SK-N-SH treated with all-trans-retinoic acid at 6 μM for 48 hours (cell line): ENCODE measurements around the gene RPS4Y1.

Source experiments
- ATAC-seq: fragments of 200-7000 bp; cut with Tn5 transposase; 3 replicates; pipeline ENCODE4 v1.9.1; 2020; ENCODE audit warnings: mild to moderate bottlenecking, moderate library complexity
- GLIS3 ChIP-seq: fragments of 250-450 bp; sonication (Bioruptor Pico); IDR thresholded peaks from 2 replicates; pipeline ENCODE4 v1.5.0; 2020; ENCODE audit warnings: mild to moderate bottlenecking, moderate library complexity
- ISL1 ChIP-seq: fragments of 250-450 bp; sonication (Bioruptor Pico); IDR thresholded peaks from 2 replicates; pipeline ENCODE4 v2.1.2; 2022; ENCODE audit warnings: mild to moderate bottlenecking, moderate library complexity
- OSR1 ChIP-seq: fragments of 250-450 bp; sonication (Bioruptor Pico); IDR thresholded peaks from 2 replicates; pipeline ENCODE4 v1.8.0; 2022; ENCODE audit warnings: moderate library complexity, mild to moderate bottlenecking, inconsistent platforms
- PATZ1 ChIP-seq: fragments of 250-450 bp; sonication (Bioruptor Pico); IDR thresholded peaks from 2 replicates; pipeline ENCODE4 v1.8.0; 2020; ENCODE audit warnings: mild to moderate bottlenecking, moderate library complexity, borderline replicate concordance
- PPARA ChIP-seq: fragments of 250-450 bp; sonication (Bioruptor Pico); IDR thresholded peaks from 2 replicates; pipeline ENCODE4 v1.5.0; 2020; ENCODE audit warnings: mild to moderate bottlenecking, borderline replicate concordance
- RARB ChIP-seq: fragments of 250-450 bp; sonication (Bioruptor Pico); IDR thresholded peaks from 2 replicates; pipeline ENCODE4 v1.8.0; 2021; ENCODE audit warnings: mild to moderate bottlenecking, moderate library complexity
- SNAI2 ChIP-seq: fragments of 250-450 bp; sonication (Bioruptor Pico); IDR thresholded peaks from 2 replicates; pipeline ENCODE4 v1.5.0; 2020; ENCODE audit warnings: mild to moderate bottlenecking, moderate library complexity
- TCF4 ChIP-seq: fragments of 250-450 bp; sonication (Bioruptor Pico); IDR thresholded peaks from 2 replicates; pipeline ENCODE4 v1.8.0; 2021; ENCODE audit warnings: mild to moderate bottlenecking, moderate library complexity, borderline replicate concordance
- ZC3H10 ChIP-seq: fragments of 250-450 bp; sonication (Bioruptor Pico); IDR thresholded peaks from 2 replicates; pipeline ENCODE4 v1.5.1; 2021; ENCODE audit warnings: mild to moderate bottlenecking, moderate library complexity
- ZFP3 ChIP-seq: fragments of 250-450 bp; sonication (Bioruptor Pico); IDR thresholded peaks from 2 replicates; pipeline ENCODE4 v1.5.0; 2020; ENCODE audit warnings: mild to moderate bottlenecking, moderate library complexity
- ZNF565 ChIP-seq: fragments of 450-650 bp; formaldehyde crosslinking; conservative IDR thresholded peaks from 2 replicates; pipeline ENCODE4 v1.5.0; 2020; ENCODE audit warnings: low read depth, mild to moderate bottlenecking, moderate library complexity
- ZNF8 ChIP-seq: fragments of 450-650 bp; formaldehyde crosslinking; IDR thresholded peaks from 2 replicates; pipeline ENCODE4 v1.5.0; 2020; ENCODE audit warnings: mild to moderate bottlenecking, moderate library complexity
- TF ChIP-seq, protein P1 (sequence below): fragments of 250-450 bp; sonication (Bioruptor Pico); IDR thresholded peaks from 2 replicates; pipeline ENCODE4 v1.8.0; 2021; ENCODE audit warnings: low read depth, mild to moderate bottlenecking, moderate library complexity, borderline replicate concordance
- TF ChIP-seq, protein P2 (sequence below): fragments of 250-450 bp; sonication (Bioruptor Pico); IDR thresholded peaks from 2 replicates; pipeline ENCODE4 v1.5.1; 2020; ENCODE audit warnings: low read depth, mild to moderate bottlenecking, moderate library complexity
- TF ChIP-seq, protein P3 (sequence below): fragments of 250-450 bp; sonication (Bioruptor Pico); IDR thresholded peaks from 2 replicates; pipeline ENCODE4 v1.5.1; 2021; ENCODE audit warnings: mild to moderate bottlenecking, moderate library complexity

The RPS4Y1 gene

GRCh38 chrY:2896050-2896449 is 54.6 kb downstream of the RPS4Y1 start:
- TF ChIP-seq ZNF8 (no peak), RARB (CRISPR knock-in tag) (no peak), PATZ1 (CRISPR knock-in tag) (no peak), PPARA (no peak), TCF4 (no peak), ZFP3 (CRISPR knock-in tag) (no peak), OSR1 (no peak), SNAI2 (CRISPR knock-in tag) (no peak), ZNF565 (CRISPR knock-in tag) (no peak), GLIS3 (CRISPR knock-in tag) (no peak), ISL1 (CRISPR knock-in tag) (no peak)
- TF ChIP-seq, protein P1, sequence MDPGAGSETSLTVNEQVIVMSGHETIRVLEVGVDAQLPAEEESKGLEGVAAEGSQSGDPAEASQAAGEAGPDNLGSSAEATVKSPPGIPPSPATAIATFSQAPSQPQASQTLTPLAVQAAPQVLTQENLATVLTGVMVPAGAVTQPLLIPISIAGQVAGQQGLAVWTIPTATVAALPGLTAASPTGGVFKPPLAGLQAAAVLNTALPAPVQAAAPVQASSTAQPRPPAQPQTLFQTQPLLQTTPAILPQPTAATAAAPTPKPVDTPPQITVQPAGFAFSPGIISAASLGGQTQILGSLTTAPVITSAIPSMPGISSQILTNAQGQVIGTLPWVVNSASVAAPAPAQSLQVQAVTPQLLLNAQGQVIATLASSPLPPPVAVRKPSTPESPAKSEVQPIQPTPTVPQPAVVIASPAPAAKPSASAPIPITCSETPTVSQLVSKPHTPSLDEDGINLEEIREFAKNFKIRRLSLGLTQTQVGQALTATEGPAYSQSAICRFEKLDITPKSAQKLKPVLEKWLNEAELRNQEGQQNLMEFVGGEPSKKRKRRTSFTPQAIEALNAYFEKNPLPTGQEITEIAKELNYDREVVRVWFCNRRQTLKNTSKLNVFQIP: no peak
- TF ChIP-seq, protein P2, sequence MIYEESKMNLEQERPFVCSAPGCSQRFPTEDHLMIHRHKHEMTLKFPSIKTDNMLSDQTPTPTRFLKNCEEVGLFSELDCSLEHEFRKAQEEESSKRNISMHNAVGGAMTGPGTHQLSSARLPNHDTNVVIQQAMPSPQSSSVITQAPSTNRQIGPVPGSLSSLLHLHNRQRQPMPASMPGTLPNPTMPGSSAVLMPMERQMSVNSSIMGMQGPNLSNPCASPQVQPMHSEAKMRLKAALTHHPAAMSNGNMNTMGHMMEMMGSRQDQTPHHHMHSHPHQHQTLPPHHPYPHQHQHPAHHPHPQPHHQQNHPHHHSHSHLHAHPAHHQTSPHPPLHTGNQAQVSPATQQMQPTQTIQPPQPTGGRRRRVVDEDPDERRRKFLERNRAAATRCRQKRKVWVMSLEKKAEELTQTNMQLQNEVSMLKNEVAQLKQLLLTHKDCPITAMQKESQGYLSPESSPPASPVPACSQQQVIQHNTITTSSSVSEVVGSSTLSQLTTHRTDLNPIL (CRISPR knock-in tag): no peak
- TF ChIP-seq, protein P3, sequence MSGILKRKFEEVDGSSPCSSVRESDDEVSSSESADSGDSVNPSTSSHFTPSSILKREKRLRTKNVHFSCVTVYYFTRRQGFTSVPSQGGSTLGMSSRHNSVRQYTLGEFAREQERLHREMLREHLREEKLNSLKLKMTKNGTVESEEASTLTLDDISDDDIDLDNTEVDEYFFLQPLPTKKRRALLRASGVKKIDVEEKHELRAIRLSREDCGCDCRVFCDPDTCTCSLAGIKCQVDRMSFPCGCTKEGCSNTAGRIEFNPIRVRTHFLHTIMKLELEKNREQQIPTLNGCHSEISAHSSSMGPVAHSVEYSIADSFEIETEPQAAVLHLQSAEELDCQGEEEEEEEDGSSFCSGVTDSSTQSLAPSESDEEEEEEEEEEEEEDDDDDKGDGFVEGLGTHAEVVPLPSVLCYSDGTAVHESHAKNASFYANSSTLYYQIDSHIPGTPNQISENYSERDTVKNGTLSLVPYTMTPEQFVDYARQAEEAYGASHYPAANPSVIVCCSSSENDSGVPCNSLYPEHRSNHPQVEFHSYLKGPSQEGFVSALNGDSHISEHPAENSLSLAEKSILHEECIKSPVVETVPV (CRISPR knock-in tag): no peak

GRCh38 chrY:2907356-2907755 is 66.0 kb downstream of the RPS4Y1 start:
- ATAC-seq: no peak
- TF ChIP-seq, protein P1: no peak

More at GRCh38 chrY:2896050-2896449, 54.6 kb downstream of the RPS4Y1 start:
- no peak for ATAC-seq

GRCh38 chrY:2913066-2913815 is 71.8 kb downstream of the RPS4Y1 start:
- no peak for ATAC-seq
- TF ChIP-seq ZC3H10 (CRISPR knock-in tag): no peak
- no peak for TF ChIP-seq ZFP3 (CRISPR knock-in tag)
